GM19324 (cell line): ENCODE measurements around the gene DAG1.

Experiments used
- ATAC-seq: cut with Tn5 transposase; IDR thresholded peaks from one replicate; pipeline ENCODE4 v1.9.1; 2021; ENCODE audit warnings: mild to moderate bottlenecking, moderate library complexity; ENCODE audit not compliant: unreplicated experiment, low FRiP score

DAG1 gene

DNA sequence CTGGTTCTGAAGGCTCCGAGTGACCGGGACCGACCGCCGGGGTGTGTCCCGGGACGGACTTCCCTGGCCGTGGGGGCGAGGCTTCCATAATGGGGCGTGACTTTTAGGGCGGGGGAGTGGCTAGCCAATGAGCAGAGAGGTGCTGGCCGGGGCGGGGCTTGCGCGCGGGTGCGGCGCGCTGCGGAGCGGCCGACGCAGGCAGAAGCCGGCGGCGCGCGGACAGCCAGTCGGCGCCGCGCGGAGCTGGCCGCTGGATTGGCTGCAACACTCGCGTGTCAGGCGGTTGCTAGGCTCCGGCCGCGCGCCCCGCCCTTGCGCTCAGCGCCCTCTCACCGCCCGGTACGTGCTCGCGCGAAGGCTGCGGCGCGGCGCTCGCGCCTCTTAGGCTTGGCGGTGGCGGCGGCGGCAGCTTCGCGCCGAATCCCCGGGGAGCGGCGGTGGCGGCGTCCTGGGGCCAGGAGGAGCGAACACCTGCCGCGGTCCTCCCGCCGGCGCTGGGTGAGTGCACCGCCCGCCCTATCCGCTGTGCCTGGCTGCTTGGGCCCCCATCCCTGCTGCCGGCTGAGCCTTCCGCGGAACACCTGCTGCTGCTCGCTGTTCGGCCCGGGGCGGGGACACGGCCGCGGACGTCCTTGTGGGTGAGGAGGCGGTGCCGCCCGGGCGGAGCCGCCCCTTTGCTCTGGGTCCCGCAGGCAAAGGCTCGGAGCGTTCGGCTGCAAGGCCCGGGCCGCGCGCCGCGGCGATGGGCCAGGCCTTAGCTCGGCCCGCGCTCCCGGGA lies at the start of gene DAG1:
DAG1 (plus strand) TSS at position 332 of the 778 bp plus-strand sequence. CDS start 40,268 bp downstream, outside the sequence.
- ATAC-seq, result peak; percentile 86

DNA sequence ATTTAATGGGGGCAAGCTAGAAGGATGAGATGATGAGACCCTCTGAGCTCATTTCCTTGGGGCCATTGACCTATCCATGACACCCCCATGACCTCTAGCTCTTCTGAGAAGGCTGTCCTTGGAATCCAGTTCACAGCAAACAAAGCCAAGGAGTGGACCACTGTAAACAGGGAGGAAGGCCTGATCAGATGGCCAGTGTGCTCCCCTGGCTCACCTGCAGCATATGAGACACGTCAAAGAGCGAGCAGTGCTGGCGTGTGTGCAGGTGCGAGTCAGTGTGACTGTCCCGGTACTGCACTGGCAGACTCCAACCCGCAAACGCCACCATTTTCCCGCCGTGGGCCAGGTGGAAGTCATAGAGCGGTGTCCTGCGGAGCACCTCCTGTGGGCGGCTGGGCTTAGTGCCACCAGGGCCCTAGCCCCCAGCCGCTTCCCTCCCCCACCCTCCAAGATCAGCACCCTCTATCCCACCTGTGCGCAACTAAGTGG lies 48.1 kb upstream of the DAG1 start:
- no peak for ATAC-seq

DNA sequence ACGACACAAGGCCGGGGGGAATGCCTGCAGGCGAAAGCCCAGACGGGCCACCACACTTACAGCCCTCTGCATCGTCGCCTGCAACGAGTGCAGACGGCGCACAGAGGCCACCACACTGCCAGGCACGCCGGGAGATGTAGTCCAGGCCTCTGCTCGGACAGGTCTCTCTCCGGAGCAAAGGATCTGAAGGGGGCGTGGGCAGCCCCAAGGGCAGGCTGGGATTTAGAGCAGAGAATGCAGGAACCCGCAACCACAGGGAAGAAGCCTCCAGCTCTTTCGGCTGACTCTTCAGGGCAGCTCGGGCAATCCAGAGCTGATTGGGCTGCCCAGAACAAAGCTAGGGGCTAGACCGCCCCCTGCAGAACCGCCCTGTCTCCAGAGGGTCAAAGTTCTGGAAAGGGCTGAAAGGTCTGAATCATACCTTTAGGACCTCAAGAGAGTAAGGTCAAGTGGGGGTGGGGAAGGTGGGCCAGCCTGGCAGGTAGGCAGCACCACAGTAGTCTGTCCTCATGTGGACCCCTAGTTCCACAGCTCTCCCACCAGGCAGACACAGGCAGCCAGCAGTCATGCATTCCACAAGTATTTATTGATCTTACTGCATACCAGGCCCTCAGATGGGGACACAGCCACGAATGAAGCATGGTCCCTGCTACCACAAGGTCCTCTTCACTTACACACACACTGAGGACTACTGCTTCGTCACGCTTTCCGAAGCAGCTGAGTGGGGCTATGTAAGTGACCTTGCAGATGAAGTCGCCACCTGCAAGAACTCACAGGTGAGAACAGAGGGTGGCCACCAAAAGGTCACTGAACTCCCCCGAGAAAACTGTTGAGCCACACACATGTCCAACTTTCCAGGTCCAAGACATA lies 47.5 kb upstream of the DAG1 start, which contains the start of gene AMT:
AMT (minus strand) TSS at position 95 of the 870 bp plus-strand sequence; CDS start at position 72, 23 bp downstream.
- ATAC-seq, result no peak

DNA sequence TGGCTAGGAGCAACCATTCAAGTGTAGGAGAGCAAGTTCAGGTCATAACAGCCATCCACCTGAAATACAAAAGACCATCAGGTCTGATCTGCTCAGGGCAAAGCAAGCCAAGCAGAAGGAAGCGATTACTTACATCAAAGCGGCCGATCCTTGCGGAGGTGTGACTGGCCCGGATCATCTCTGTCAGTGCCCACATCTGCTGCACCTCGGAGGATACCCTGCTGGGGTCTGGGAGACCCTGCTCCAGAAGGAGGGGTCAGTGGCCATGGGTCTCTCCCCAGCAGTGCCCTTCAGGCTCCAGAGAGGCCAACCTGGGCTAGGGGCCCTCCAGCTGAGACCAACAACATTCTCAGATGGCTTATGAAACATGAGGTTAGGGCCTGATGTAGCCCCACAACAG lies 45.3 kb upstream of the DAG1 start:
- ATAC-seq, result no peak

DNA sequence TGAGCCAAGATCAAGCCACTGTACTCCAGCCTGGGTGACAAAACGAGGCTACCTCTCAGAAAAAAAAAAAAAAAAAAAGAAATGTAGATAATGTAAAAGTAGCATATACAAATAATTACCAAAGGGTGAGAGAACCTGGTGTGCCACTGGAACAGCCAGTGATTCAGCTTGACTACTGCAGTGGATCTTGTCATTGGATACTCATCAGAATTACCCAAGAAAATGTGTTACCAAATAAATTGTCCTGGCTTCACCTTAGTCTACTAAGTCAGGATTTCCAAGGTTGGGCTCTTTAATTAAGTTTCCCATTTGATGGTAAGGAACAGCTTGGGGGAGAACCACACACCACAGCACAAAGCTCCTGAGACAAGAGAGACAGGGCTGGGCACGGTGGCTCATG lies 42.5 kb upstream of the DAG1 start:
- ATAC-seq, result no peak

DNA sequence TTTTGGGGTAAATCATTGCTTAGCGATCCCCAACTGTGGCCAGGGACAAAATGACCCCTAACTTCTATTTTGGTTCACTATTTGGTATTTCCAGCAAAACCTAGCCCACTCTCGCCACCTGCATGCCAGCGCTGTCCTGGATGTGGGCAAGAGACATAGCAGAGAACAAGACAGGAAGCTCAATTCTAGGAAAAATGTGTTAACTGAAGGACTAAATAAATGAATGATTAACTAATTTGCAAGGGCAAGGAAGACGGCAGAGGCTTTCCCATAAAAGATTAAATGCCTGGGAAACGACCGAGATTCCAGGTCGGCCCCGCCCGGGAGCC lies 41.4 kb upstream of the DAG1 start:
- peak; percentile 7 for ATAC-seq

DNA sequence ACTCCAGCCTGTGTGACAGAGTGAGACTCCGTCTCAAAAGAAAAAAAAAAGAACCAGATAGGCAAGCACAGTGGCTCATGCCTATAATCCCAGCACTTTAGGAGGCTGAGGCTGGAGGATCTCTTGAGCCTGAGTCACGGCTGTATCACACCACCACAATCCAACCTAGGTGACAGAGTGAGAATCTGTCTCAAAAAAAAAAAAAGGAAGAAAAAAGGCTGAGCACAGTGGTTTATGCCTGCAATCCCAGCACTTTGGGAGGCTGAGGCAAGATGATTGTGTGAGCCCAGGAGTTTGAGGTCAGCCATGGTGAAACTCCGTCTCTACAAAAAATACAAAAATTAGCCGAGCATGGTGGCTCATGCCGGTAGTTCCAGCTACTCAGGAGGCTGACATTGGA lies 35.3 kb upstream of the DAG1 start:
- no peak for ATAC-seq

DNA sequence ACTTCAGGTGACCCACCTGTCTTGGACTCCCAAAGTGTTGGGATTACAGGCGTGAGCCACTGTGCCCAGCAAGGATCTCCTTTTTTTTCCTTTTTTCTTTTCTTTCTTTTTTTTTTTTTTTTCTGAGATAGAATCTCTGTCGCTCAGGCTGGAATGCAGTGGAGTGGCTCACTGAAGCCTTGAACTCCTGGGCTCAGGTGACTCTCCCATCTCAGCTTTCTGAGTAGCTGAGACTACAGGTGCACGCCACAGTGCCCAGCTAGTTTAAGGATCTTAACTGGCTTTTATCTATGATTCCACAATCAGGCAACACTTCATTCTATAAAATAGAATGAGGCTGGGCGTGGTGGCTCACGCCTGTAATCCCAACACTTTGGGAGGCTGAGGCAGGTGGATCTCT lies 24.7 kb upstream of the DAG1 start:
- no peak for ATAC-seq

DNA sequence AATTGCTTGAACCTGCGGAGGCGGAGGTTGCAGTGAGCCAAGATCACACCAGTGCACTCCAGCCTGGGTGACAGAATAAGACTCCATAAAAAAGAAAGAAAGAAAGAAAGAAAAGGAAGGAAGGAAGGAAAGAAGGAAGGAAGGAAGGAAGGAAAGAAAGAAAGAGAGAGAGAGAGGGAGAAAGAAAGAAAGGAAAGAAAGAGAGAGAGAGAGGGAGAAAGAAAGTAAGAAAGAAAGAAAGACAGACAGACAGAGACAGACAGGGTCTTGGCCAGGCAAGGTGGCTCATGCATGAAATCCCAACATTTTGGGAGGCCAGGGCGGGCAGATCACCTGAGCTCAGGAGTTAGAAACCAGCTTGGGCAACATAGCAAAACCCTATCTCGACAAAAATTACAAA lies 16.4 kb upstream of the DAG1 start:
- no peak for ATAC-seq

DNA sequence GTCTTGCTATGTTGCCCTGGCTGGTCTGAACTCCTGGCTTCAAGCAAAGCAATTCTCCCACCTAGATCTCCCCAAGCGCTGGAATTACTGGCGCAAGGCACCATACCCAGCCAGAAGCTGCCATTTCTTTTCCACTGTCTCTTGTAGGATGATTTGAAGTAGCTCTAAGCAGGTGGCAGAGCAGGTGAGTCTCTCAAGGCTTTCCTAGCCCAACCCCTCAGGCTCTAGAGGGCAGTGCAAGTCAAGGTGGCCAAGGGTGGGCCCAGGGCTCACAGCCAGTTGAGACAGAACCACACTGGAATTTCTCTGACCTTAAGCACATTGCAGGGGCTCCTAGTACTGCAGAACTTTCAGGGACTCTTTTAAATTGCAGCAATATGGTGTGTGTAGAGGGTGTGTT lies 15.6 kb upstream of the DAG1 start:
- no peak for ATAC-seq

DNA sequence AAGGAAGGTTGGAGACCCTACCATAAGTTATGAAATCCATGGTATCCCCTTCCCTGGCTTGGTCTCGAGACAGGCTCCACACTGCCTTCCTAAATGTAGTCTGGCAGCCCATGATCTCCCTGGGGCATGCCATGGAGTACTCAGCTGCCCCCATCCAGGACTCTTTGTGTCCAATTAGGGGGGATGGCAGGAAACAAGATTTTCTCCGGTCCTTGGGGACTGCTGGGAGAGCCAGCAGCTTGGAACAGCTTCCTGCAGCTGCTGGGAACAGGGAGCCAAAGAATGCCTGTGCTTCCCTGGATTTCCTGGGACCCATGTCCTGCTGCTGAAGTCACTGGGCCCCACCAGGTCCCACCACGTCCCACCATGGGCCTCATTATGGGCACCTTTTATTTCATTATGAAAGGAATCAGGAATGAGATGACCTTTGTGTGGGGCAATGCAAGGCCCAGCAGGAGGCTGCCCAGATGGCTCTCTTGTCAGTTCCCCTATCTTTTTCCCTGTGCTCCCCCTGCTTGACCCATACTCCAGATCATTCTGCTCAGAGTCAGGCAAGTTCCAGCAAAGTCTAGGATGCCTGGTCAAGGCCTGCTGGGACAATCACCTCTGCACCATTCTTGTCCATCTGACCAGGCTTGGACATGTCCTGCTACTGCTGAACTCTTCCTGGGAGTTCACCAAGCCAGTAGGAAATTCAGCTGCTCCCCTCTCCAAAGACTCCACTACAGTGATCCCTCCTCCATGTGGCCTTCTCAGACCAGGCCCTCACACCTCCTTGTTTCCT lies 15.0 kb upstream of the DAG1 start:
- no peak for ATAC-seq

DNA sequence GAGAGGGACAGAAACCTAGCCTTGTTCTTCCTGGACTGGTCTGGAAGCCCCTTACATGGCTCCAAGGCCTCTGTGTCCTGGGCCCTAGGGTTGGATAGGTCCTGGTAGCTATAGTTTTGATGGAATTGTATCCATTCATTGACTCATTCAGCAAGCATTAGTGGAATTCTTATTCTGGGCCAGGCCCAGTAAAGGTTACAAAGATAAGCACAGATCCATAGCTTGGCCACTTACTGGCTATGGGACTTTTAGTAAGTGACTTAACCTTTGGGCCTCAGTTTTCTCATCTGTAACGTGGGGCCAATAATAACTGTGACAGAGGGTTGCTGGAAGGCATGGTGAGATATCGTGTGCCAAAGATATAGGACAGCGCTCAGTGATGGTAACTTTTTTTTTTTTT lies 13.6 kb upstream of the DAG1 start:
- ATAC-seq, result no peak

DNA sequence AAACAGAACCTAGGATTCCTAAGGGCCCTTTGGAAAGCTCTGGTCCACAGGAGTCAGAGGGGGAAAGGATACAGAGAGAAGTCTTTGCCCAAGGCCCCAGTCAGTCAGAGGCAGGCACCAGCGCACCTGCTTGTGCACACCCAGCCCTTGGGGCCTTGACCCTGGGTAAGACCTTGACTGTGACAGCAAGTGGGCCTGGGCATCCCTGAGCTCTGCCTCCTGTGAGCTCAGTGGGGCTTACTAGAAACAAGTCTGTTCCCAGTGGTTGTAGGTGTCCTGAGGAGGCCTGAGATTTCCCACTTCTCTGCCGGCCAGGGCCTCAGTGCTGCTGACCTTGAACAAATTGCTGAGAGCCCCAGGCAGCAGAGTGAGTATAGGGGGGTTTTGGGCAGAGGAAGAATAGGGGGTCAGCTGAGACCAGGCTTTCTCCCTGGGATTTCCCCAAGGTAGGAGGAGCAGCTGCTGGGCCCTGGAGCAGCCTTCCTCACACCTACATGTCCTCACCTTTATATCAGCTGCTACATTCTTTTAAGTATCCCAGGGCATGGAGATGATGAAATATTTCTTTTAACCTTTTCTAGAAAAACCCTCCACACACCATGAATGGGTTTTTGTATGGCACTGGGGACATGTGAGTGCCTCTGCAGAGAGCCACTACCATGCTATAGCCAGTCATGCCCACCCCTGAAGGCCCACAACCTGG lies 9.7 kb upstream of the DAG1 start:
- no peak for ATAC-seq

DNA sequence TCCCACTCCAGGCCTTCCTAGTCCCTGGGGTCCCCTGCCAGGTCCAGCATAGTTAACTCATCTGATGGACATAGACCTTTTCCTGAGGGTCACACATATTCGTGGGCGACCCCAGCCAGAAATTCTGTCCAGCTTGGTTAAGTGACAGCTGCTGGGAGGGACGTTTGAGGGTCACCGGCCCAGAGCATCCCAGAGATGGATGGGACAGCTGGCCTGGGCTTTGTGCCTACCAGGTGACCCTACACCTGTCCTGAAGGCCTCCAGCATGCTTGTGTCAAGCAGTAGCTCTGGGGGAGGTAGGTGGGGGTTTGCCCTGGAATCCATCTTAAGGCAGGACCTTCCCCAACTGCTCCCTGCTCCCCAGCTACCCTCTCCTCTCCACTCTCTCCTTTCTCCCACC lies 9.1 kb upstream of the DAG1 start:
- no peak for ATAC-seq

DNA sequence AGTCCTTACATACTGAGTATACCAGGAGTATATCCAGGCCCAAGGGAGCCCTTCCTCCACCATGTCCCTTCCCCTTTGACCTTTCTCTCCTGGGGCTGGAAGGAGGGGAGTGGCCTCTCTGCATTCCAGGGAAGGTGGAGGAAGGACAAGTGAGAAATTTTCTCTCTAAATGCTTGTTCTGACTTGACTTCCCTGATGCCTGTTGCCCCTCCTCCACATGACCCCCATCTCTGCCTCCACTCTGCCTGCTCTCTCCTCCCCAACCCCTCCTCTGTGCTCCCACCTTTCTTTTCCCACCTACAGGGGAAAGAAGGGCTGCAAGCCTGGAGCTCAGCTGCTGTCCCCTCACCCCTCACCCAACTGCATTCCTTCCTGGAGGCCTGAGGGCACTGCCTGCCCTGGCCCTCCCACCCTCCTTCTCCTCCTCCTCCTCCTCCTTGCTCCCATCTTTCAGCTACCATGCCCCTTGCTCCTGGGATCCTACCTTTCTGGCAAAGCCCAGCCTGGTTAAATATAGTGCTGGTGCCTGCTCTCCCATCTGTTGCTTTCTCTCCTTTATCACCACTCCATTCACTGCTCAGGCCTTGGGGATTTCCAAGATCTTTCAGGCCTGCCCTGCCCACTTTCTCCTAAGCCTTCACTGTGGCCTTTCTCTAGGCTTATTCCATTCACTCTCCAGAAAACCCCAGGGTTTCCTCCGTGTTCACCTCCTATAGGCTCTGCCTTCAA lies 8.5 kb upstream of the DAG1 start:
- ATAC-seq, result no peak

DNA sequence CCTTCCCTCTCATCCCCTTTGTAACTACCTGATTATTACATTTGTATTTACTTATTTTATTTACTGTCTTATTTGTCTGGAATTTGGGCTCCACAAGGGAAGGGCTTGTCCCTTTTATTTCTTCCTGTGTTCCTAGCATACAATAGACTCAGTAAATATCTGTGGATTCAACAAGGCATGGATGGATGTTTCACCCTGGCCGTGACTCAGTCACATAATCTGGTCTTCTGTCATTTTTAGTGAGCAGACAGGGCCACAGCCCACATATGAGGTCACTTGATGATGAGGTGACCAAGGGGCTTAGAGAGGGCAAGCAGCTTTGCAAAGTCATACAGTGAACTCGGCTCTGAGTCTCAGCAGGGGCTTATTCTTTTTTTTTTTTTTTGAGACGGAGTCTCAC lies 7.8 kb upstream of the DAG1 start:
- no peak for ATAC-seq

DNA sequence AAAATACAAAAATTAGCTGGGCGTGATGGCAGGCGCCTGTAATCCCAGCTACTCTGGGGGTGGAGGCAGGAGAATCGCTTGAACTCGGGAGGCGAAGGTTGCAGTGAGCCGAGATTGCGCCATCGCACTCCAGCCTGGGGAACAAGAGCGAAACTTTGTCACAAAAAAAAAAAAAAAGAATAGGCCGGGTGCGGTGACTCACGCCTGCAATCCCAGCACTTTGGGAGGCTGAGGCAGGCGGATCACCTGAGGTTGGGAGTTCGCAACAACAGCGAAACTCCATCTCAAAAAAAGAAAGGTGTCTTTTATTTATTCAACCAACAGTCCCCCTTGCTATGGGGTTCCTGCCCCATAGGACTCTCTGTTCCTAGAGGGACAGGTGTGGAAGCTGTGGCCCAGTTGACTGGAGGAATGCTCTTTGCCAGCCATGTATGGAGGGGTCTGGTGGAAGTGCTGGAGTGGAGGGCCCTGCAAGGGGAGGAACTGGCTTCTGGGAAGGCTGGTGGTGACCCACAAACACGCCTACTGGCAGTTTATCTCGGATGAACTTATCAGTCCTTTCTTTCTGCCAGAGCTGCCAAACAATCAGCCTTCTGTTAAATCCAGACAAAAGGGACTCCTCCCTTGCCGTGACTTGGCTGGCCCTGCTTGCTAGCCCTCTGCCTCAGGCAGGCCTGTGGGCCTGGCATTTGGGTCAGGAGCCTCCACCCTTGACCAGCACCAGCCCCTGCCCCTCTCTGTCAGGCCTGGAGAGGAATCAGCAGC lies 4.6 kb upstream of the DAG1 start:
- no peak for ATAC-seq

DNA sequence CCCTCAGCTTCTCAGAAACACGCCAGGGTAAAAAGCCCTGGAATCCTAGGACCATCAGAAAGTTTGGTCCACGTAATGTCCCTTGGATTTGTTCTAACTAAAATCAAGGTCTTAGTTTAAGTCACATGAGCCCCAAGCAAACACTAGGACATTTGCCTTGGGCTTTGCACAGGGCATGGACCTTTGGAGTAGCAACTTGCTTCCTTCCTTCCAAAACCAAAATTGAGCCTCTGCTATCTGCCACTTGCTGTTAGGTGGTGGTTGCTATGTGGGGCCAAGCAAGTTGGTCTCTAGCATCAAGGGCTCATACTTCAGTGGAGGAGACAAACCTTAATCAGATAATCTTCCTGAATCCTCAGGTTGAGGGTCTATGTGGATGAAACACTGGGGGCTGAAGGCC lies 4.0 kb upstream of the DAG1 start:
- ATAC-seq, result no peak
